Liver (tissue), 3 donors: ENCODE measurements around the gene TIE1.

ENCODE experiments used
- CTCF ChIP-seq: fragments of 150-350 bp; IDR thresholded peaks from 2 replicates; pipeline ENCODE4 v1.5.1; 2017; ENCODE audit warnings: improper control_type of control experiment, low read depth, low read length; ENCODE audit not compliant: missing input control
- FOXA1 ChIP-seq: IDR thresholded peaks from 2 replicates; pipeline ENCODE4 v1.6.1; 2016; ENCODE audit warnings: antibody characterized with exemption
- FOXA2 ChIP-seq: IDR thresholded peaks from 2 replicates; pipeline ENCODE4 v1.6.1; 2016; ENCODE audit warnings: antibody characterized with exemption
- GABPA ChIP-seq, 2 donors: IDR thresholded peaks in 1 of 2; conservative IDR thresholded peaks in 1 of 2; 2 replicates each; pipeline ENCODE4 v1.6.1; 2016; ENCODE audit warnings: antibody characterized with exemption in 2 of 2, mild to moderate bottlenecking in 1 of 2, moderate library complexity in 1 of 2
- RAD21 ChIP-seq, 2 donors: IDR thresholded peaks; 2 replicates each; pipeline ENCODE4 v1.6.1; 2016; ENCODE audit warnings: antibody characterized with exemption in 2 of 2, mild to moderate bottlenecking in 2 of 2
- REST ChIP-seq: IDR thresholded peaks from 2 replicates; pipeline ENCODE4 v1.6.1; 2016; ENCODE audit warnings: antibody characterized with exemption, mild to moderate bottlenecking
- TAF1 ChIP-seq: conservative IDR thresholded peaks from 2 replicates; pipeline ENCODE4 v1.6.1; 2016; ENCODE audit warnings: antibody characterized with exemption, mild to moderate bottlenecking
- YY1 ChIP-seq: IDR thresholded peaks from 2 replicates; pipeline ENCODE4 v1.6.1; 2016; ENCODE audit warnings: antibody characterized with exemption, mild to moderate bottlenecking
- TF ChIP-seq, protein P1 (sequence below): IDR thresholded peaks from 2 replicates; pipeline ENCODE4 v1.6.1; 2016; ENCODE audit warnings: antibody characterized with exemption
- TF ChIP-seq, protein P2 (sequence below): IDR thresholded peaks from 2 replicates; pipeline ENCODE4 v1.6.1; 2016; ENCODE audit warnings: antibody characterized with exemption
- donor health status: healthy.
- donor health status: healthy.

DNA sequence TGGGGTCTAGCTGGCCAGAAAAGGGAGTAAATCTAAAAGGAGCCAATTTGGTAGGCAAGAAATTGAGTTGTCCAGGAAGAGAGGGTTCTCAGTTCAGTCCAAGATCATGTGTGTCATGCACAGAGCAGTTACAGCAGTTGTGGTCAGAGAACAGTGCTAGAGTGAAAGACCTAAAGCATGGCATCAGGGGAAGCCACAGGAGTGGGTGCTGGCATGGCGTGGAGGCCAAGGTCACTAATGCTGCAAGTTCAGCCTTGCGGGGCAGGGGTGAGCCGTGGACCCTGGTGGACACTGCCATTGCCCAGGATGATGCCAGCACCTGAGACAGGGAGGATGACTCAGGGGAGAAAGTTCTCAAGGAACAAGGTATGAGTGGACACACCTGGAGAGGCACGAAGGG lies 47.6 kb upstream of the TIE1 start:
- TF ChIP-seq CTCF (no peak), RAD21 (IDR thresholded peaks at IDR 0.05) (no peak), FOXA1 (no peak), GABPA (IDR thresholded peaks at IDR 0.05 in 1 of 2, conservative IDR thresholded peaks at IDR 0.05 in 1 of 2) (no peak), REST (no peak), TAF1 (no peak), YY1 (no peak), FOXA2 (no peak)
- TF ChIP-seq, protein P1, sequence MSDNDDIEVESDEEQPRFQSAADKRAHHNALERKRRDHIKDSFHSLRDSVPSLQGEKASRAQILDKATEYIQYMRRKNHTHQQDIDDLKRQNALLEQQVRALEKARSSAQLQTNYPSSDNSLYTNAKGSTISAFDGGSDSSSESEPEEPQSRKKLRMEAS, result no peak
- TF ChIP-seq, protein P2, sequence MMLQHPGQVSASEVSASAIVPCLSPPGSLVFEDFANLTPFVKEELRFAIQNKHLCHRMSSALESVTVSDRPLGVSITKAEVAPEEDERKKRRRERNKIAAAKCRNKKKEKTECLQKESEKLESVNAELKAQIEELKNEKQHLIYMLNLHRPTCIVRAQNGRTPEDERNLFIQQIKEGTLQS, result no peak
